HG02623 (cell line): ENCODE data around the gene FARP1.

ENCODE experiments used
- ATAC-seq: cut with Tn5 transposase; IDR thresholded peaks from one replicate; pipeline ENCODE4 v1.9.1; 2021; ENCODE audit warnings: moderate library complexity; ENCODE audit not compliant: unreplicated experiment

The FARP1 gene

DNA sequence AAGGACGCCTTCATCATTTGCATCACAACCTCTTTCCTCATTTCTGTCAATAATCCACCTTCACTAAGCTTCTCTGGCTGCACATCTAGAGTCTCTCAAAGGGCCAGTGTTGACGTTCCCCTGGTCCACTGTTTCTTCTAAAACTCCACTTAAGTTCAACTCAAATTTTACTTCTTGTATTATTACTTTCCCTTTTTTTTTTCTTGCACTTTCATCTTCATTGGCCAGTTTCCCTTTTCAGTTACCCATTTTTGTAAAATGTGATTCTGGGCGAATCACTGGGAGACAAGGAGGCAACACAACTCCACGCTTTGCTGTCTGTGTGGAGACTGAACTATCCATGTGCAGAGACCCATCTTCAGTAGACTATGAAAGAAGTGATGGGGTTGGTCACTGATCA, 162.8 kb downstream of the FARP1 start:
- ATAC-seq = no peak

DNA sequence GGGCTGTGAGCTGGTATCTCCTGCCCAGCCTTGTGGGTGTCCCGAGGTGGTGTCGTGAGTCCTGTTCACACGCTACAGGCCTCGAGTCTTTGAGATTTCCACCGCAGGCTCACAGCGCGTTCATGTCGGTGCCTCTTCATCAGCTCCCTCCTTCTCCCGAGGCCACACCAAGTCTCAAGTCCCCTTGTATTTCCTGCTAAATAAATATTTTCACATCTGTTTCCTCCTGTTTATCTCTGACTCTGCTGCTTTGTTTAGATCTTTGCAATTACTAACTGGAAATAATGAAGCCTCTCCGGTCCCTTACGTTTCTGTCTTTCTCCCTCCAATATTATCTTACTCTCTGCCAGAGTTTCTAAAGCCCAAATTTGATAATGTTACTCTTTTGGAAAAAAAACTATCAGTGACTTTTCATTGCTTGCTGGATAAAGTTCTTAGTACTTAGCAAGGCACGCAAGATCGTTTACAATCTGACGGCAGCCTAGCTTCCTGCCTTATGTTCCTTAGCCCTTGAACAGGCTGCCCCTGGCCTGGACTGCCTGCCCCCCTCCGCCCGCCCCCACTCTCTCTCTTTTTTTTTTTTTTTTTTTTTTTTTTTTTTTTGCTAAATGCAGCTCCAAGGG, 164.7 kb downstream of the FARP1 start:
- ATAC-seq = no peak

DNA sequence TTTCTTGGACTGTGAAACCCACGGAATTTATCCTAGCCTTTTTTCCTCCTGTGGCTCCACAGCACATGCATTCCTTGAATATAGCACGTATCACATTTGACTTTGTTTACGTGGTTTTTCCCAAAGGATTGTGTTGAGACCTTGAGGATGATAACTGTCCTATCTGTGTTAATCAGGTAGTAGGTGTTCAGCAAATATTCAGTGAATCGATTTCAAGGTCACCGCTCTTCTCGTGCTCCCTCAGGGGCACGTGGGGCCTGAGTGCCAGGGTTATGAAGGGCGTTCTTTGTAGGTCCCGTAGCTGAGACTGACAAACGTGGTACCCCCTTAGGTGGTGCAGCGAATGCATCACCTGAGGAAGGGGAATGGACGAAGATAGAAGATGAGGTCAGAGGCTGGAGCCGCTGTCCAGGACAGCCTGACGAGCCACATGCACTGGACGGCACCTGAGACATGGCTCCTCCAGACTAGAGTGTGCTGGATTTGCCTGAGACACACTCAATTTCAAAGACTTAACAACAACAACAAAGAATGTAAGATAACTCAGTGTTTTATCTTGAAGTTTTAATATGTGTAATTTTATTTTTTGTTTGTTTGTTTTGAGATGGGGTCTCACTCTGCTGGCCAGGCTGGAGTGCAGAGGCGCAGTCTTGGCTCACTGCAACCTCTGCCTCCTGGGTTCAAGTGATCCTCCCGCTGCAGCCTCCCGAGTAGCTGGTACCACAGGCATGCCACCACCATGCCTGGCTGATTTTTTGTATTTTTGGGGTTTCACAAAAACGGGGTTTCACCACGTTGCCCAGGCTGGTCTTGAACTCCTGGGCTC, 165.4 kb downstream of the FARP1 start:
- ATAC-seq = no peak

DNA sequence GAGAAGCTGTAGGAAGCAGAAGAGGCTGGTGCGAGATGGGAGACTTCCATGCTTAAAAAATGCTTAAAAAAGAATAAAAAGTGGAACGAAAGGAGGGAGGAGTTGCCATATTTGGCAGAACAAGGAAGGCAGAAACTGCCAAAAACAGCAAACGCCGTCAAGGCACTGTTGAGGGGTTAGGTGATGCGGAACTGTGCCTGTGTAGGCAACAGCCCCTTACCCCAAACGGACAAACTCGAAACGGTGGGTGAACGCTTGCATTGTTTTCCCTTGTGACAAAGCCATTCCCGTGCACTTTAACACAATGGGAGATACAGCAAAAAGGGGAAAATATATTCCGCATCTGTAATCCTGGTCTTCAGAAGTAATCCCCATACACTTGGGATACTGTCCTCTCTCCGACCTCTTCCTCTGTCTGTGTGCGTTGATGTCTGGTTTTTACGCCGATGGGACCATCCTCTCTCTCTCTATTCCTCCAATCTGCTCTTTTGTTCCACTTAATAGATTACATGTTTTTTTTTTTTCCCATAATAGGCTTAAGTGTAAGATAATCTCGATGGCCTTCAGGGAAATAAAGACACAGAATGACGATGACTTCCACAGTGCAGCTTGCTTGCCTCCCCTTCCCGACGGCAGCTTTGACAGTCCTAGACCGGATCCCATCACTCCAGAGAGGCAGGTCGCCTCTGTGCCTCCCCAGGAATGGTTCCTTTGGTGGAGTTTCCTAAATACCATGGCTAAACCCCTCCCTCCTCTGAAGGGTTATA, 166.9 kb downstream of the FARP1 start:
- ATAC-seq = no peak

DNA sequence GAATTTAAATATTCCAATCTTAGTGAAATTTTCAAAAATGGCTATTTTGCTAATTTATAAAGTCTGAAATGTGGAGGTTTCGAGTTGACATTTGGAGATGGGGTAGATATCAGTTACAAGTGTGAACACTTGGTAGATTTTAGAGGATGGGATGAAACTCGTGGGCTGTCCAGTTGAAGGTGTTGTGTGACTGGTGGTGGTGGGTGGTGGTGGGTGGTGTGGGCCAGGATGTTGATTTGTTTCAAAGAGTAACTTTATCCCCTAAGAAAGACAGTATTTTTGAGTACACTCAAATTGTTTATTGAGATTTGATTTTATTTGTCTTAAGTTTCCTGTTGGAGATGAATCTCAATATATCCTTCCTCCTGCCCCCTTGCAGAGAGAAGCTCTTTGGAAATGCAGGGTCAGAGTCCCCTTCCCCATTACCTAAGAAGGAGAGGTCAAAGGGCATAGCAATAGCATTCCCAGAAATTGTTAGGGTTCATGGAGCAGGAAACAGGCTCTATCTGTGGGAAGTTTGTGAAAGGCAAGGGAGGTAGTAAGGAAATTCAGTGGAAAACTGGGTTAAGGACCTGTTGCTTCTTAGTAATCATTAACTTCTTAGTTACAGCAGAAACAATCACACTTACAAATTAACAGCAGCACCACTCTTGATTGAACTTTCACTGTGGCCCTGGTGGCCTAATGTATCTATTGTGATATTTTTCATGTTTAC, 167.7 kb downstream of the FARP1 start:
- no peak for ATAC-seq

DNA sequence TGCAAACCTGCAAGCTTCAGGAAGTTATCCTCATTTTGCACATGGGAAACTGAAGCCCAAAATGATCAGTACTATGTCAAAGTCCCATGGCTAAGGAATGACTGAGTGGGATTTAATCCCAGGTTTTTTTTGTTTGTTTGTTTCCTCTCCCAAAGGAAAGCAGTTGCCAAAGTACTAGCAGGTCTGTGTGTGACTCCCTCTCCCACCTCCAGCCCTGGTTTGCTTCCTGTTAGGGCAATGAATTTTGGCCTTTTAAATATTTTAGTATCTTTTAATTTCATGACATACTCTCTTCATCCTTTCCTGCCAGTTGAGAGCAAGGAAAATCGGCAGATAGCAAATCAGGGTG, 168.3 kb downstream of the FARP1 start:
- ATAC-seq = no peak

DNA sequence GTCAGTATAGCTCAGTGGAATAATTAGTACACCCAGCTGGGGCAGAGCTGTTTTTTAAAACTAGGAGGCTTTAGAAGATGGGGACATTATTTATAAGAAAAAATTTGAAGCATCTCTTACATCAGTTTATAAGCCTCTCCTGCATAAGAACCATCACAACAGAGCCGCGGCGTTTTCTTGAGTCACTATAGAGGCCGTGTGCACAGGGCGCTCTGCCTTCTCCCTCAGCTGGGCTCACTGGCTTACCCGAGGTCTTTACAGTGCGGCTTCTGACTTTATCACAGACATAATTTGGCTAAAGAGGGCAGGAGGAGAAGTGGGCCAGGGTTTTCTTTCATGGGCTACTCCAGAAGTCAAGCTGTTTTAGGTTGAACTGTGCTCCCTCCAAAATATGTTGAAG, 169.7 kb downstream of the FARP1 start:
- no peak for ATAC-seq

DNA sequence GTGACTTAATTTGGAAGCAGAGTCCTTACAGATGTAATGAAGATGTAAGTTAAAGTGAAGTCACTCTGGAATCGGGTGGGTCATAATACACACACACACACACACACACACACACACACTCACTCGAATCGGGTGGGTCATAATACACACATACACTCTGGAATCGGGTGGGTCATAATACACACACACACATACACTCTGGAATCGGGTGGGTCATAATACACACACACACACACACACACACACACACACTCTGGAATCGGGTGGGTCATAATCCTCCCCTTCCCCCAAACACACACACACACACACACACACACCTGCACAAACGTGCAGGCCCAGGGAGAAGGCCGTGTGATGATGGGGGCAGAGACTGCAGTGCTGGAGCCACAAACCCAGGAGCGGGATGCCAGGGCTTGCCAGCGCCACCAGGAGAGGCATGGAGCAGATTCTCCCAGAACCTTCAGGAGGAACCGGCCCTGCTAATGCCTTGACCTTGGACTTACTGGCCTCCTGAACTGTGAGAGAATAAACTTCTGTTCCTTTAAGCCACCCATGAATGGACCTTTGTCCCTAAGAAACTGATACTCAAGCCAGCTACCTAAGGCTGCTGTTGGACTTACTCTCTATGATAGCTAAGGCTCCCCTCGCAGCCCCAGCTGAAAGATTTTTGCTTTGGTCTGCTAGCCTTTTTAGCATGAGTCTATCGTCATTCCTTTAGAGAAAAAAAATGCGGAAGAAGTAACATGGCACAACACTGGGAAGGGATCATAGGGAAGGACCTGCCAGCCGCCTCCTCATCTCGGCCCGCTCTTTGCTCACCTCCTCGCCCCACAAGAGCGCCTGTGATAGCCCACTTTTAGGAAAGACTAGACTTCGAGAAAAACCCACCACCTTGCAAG, 170.4 kb downstream of the FARP1 start:
- no peak for ATAC-seq

DNA sequence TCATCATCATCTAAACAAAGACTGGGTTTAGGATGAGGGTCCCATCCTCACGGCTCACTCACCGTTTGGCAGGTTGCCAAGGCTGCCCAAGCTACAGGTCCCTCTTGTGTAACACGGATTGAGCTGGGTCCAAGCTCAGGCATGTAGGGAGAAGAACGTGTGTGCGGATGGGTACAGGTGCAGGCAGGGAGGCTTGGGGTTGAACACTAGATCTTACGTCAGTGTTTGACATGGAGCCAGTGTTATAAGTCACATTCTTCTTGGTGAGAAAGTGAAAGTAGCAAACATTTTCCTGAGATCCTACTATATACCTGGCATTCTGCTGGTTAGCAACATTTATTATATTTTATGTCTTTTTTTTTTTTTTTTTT, 171.0 kb downstream of the FARP1 start:
- no peak for ATAC-seq

DNA sequence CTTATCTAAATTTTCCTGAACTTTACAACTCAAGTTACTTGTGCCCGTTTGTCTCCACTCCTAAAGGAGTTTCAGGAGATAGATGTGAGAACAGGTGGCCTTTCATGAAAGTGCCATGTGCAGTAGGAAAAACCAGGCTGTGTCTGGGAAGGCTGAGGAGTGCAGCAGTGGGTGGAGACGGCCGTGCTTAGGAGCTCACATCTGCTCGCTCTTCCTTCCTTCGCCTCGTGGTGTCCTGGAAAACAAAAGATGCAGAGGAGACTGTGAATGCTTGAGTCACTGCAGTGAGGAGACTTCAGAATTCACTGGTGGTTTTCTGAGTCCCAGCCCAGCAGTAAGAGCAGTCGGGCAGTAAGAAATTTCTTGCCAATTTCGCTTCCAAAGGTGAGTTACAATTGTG, 172.6 kb downstream of the FARP1 start:
- ATAC-seq = no peak

DNA sequence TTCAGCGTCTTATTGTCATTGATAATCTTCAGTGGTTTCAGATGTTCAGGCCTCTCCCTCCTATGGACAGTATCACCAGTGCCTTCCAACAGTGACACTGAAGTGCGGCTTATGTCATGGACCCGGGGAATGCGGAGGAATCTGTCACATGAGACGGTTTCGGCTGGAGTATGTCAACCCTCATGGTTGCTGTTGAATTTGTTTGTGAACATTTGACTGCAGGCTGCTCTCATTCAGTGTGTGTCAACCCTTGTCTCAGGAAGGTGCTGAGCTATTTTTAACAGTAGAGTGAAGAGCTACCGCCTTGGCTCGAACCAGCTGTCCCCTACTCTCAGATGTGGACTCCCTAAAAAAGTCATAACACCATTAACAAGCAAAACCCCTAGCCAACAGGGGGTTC, 173.0 kb downstream of the FARP1 start:
- ATAC-seq = no peak

DNA sequence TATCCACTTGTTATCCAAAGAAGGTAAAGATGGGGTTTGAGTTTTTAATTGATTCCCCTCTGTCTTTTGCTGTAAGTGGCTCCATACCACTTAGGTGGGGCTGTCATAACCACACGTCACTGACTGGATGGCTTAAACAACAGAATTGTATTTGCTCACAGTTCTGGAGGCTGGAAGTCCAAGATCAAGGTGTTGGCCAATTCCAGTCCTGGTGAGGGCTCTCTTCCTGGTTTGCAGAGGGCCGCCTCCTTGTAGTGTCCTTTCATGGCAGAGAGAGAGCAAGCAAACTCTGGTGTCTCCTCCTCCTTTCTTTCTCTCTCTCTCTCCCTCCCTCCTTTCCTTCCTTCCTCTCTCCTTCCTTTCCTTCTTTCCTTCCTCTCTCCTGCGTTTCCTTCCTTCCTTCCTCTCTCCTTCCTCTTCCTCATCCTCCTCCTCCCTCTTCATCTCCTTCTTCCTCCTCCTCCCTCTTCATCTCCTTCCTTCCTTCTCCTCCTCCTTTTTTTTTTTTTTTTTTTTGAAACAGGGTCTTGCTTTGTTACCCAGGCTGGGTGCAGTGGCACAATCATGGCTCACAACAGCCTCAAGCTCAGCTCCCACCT, 174.8 kb downstream of the FARP1 start:
- ATAC-seq = no peak

DNA sequence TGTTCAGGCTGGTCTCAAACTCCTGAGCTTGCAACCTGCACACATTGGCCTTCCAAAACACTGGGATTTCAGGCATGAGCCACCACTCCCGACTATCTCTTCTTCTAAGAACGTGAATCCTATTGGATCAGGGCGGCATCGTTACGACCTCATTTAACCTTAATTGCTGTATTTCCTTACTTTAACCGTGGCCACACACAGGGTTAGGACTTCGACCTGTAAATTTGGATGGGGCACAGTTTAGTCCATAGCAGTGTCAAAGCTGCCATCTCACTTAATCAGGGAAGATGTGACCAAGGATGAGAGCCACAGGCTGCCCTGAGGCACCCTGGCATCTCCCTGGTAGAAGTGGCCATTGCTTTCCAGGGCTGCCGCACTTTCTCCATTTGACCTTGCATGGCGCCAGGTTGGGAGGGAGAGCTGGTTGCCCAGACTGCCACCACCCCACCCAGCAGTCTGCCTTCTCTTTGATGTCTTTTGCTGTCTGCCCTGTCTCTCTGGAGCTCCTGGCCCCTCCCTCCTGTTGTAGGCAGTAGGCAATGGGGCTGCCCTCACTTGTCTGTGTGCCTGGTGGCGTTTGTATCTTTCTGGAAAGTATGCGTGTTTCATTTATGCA, 175.5 kb downstream of the FARP1 start:
- no peak for ATAC-seq

DNA sequence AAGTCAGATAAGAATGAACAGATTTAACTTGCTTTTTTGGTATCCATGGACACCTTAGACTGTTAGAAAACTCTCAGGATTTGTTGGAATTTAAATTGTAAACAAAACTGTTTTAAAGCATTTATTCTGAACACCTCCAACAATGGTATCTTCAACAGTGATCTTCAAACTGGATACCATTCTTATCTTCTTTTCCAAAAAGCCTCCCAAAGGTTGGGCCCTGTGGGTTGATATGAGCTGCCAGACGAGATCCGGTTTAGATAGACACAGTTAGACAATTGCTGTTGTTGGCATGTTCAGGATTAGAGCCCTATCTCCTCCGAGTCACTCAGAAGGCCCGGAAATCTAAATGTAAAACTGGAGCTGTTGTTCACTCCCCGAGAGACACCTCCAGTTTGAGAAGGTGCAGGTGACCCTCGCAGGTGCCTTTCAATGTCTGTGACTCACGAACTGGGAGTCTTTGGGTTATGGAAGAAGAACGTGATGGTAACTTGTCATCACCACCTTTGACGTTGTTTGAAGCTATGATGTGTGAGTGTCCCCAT, 177.7 kb downstream of the FARP1 start:
- no peak for ATAC-seq

DNA sequence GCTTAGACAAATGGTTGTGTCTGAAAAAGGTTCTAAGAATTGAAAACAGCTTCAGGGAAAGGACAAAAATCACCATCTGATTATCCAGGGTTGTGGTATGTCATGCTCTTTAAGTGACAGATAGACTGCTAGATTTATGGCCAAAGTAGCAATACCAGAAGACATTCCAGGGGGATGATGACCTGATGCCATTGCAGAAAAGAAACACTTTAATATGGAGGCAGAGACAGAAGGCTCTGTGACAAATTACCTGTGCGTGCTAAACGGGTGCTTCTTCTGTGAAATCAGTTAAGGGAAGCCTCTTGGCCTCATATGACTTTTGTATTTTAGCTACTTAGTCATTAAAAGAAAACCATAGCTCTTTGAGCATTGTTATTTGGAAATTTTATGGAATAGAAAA, 178.5 kb downstream of the FARP1 start:
- ATAC-seq = no peak

DNA sequence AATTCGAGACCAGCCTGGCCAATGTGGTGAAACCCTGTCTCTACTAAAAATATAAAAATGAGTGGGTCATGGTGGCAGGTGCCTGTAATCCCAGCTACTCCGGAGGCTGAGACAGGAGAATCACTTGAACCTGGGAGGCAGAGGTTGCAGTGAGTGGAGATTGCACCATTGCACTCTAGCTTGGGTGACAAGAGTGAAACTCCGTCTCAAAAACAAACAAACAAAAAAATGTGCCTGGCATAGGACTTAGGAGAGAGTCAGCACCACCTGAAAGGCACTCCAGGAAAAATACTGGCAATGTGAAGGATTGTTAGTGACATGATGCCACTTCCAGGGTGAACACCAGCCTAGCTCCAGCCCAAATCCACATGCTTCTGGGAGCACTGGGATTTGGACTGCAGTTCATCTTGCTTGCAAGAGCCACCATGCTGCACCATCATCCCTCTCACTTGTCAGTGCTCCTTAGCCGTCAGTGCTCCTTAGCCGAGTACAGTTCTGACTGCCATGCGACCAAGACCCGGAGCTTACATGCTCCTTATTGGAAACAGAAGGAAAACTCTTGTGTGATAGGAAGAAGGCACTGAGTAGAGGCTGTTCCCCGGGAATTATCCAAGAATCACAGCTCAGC, 179.3 kb downstream of the FARP1 start:
- no peak for ATAC-seq

DNA sequence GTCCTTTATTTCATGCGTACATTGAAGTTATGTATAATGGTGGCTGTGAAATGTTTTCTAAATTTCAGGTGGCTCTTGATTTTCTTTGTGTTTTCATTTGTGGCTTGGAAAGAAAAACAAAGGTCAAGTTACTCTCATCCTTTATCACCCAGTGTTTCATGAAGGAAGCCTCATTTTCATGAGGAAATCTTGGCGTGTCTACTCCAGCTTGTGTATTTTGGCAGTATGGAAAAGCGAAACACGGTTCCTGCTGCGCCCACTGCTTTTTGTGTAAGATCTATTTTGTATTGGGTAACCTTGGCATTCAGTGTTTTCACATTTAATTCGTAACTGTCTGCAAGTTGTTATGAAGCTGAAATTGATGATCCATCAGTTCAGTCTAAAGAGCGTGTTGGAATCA, 181.2 kb downstream of the FARP1 start:
- ATAC-seq = no peak

DNA sequence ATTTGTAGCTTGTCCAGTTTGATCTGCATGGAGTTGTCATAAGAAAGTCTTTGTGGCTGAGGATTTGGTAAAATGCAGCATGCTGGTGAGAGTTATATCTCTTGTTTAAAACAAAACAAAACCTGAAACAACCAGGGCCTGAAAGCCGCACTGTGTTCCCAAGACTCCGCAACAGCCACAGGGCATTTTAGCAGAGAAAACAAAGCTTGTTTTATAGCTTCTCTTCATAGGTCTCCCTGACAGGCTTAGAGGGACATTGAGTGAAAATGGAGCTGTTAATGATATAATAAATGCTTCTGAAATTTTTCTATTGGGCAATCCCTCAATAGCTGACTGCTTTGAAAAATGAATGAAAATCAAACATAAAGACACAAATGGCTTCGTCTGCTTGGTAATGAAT, 182.8 kb downstream of the FARP1 start:
- ATAC-seq = no peak

DNA sequence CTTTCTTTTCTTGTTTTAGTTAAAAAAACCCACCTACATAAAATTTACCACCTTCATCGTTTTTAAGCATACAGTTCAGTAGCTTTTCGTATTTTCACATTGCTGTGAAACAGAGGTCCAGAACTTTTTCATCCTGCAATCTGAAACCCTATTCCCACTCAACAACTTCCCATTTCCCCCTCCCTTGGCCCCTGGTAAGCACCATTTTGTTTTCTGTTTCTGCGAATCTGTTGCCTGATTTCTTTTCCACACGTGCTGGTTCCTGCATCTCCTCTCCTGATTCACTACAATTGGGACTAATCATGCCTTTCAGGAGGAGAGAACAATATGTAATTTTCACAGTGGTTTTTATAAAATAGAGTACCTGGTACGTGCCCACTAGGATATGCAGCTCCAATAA, 183.4 kb downstream of the FARP1 start:
- ATAC-seq = no peak
